Liver (tissue), 9 donors: ENCODE measurements around the gene CA6. TPM values are rescaled to one million over a fixed set of nuclear protein-coding genes. Genes with fewer than 3 reads are reported as not detected.

Experiments
- DNase-seq: peaks from one replicate; pipeline ENCODE4 v3.0.0-alpha.2; 2017; ENCODE audit warnings: low spot score
- H3K27ac ChIP-seq, 2 donors: one replicate each; pipeline ENCODE4 v1.7.0; 2013; ENCODE audit warnings: inconsistent platforms in 2 of 2, low read length in 2 of 2, control low read depth in 1 of 2, low read depth in 1 of 2, mild to moderate bottlenecking in 1 of 2
- H3K27me3 ChIP-seq, 4 donors: one replicate each; pipeline versions ENCODE4 v1.6.1 to v1.7.0; 2013; ENCODE audit warnings: low read length in 3 of 4, inconsistent platforms in 1 of 4, mild to moderate bottlenecking in 1 of 4, moderate library complexity in 1 of 4; ENCODE audit not compliant: control insufficient read depth in 4 of 4, insufficient read depth in 4 of 4
- H3K36me3 ChIP-seq, 4 donors: one replicate each; pipeline versions ENCODE4 v1.6.1 to v1.7.0; 2013; ENCODE audit warnings: low read length in 3 of 4, mild to moderate bottlenecking in 3 of 4, low read depth in 1 of 4, moderate library complexity in 1 of 4; ENCODE audit not compliant: control insufficient read depth in 4 of 4, insufficient read depth in 3 of 4
- H3K4me1 ChIP-seq, 4 donors: one replicate each; pipeline versions ENCODE4 v1.6.1 to v1.7.0; 2013; ENCODE audit warnings: low read length in 3 of 4, mild to moderate bottlenecking in 3 of 4, moderate library complexity in 1 of 4; ENCODE audit not compliant: control insufficient read depth in 4 of 4, insufficient read depth in 4 of 4
- H3K4me3 ChIP-seq, 3 donors: one replicate each; pipeline versions ENCODE4 v1.6.1 to v1.7.0; 2013; ENCODE audit warnings: low read length in 3 of 3, control low read depth in 1 of 3, low read depth in 1 of 3, mild to moderate bottlenecking in 1 of 3
- H3K9ac ChIP-seq, 2 donors: one replicate each; pipeline ENCODE4 v1.7.0; 2013; ENCODE audit warnings: low read length in 2 of 2, mild to moderate bottlenecking in 2 of 2, moderate library complexity in 2 of 2, control low read depth in 1 of 2, low read depth in 1 of 2
- H3K9me3 ChIP-seq, 4 donors: one replicate each; pipeline versions ENCODE4 v1.6.1 to v1.7.0; 2013; ENCODE audit warnings: low read length in 3 of 4; ENCODE audit not compliant: control insufficient read depth in 4 of 4
- ATF3 ChIP-seq: IDR thresholded peaks from 2 replicates; pipeline ENCODE4 v1.6.1; 2016; ENCODE audit warnings: antibody characterized with exemption
- CTCF ChIP-seq: fragments of 150-350 bp; IDR thresholded peaks from 2 replicates; pipeline ENCODE4 v1.5.1; 2017; ENCODE audit warnings: improper control_type of control experiment, low read depth, low read length; ENCODE audit not compliant: missing input control
- FOXA1 ChIP-seq: IDR thresholded peaks from 2 replicates; pipeline ENCODE4 v1.6.1; 2016; ENCODE audit warnings: antibody characterized with exemption
- GABPA ChIP-seq, 2 donors: IDR thresholded peaks in 1 of 2; conservative IDR thresholded peaks in 1 of 2; 2 replicates each; pipeline ENCODE4 v1.6.1; 2016; ENCODE audit warnings: antibody characterized with exemption in 2 of 2, mild to moderate bottlenecking in 1 of 2, moderate library complexity in 1 of 2
- HNF4A ChIP-seq, 2 donors: conservative IDR thresholded peaks; 2 replicates each; pipeline ENCODE4 v1.6.1; 2016; ENCODE audit warnings: antibody characterized with exemption in 2 of 2, mild to moderate bottlenecking in 2 of 2
- HNF4G ChIP-seq: IDR thresholded peaks from 2 replicates; pipeline ENCODE4 v1.6.1; 2016; ENCODE audit warnings: antibody characterized with exemption
- JUND ChIP-seq, 2 donors: IDR thresholded peaks; 2 replicates each; pipeline ENCODE4 v1.6.1; 2016; ENCODE audit warnings: antibody characterized with exemption in 2 of 2
- MAX ChIP-seq: IDR thresholded peaks from 2 replicates; pipeline ENCODE4 v1.6.1; 2016; ENCODE audit warnings: antibody characterized with exemption
- NR2F2 ChIP-seq: IDR thresholded peaks from 2 replicates; pipeline ENCODE4 v1.6.1; 2016; ENCODE audit warnings: antibody characterized with exemption
- RAD21 ChIP-seq, 2 donors: IDR thresholded peaks; 2 replicates each; pipeline ENCODE4 v1.6.1; 2016; ENCODE audit warnings: antibody characterized with exemption in 2 of 2, mild to moderate bottlenecking in 2 of 2
- REST ChIP-seq: IDR thresholded peaks from 2 replicates; pipeline ENCODE4 v1.6.1; 2016; ENCODE audit warnings: antibody characterized with exemption, mild to moderate bottlenecking
- RXRA ChIP-seq, 2 donors: IDR thresholded peaks; 2 replicates each; pipeline ENCODE4 v1.6.1; 2017 to 2018; ENCODE audit warnings: antibody characterized with exemption in 2 of 2, mild to moderate bottlenecking in 1 of 2
- SP1 ChIP-seq: IDR thresholded peaks from 2 replicates; pipeline ENCODE4 v1.6.1; 2018; ENCODE audit warnings: antibody characterized with exemption, mild to moderate bottlenecking
- TAF1 ChIP-seq: conservative IDR thresholded peaks from 2 replicates; pipeline ENCODE4 v1.6.1; 2016; ENCODE audit warnings: antibody characterized with exemption, mild to moderate bottlenecking
- YY1 ChIP-seq: IDR thresholded peaks from 2 replicates; pipeline ENCODE4 v1.6.1; 2016; ENCODE audit warnings: antibody characterized with exemption, mild to moderate bottlenecking
- ZBTB33 ChIP-seq: IDR thresholded peaks from 2 replicates; pipeline ENCODE4 v1.6.1; 2016; ENCODE audit warnings: antibody characterized with exemption
- WGBS: extraction: QIAGEN DNeasy Blood & Tissue Kit; methylation state at CpG from one replicate; pipeline ENCODE4 v1.1.7; 2013; 5-methylcytosine and 5-hydroxymethylcytosine counted together
- polyA plus RNA-seq, 2 donors: library from polyadenylated mRNA; stranded (reverse) in 1 of 2; unstranded in 1 of 2; fragments of 200-250 nt in 1 of 2; fragments of >200 nt in 1 of 2; fragmentation: Nextera tagmentation in 1 of 2; extraction: Ambion mirVana in 1 of 2; gene quantifications; one replicate each; pipeline versions ENCODE4 v1.2.1 to v1.2.3, GENCODE V29; 2013 to 2015
- total RNA-seq, 2 donors: library from RNA; depleted of rRNA; stranded (reverse); fragments of >200 nt; gene quantifications; one replicate each; pipeline ENCODE4 v1.2.3, GENCODE V29; 2014
- donor health status: healthy.
- donor health status: healthy.
- donor health status: healthy.
- donor health status: healthy.
- donor health status: healthy.

CA6 gene
- total and polyA plus RNA-seq, 4 donors = not detected

- Histone ChIP-seq H3K4me1 (no peaks in the 10 kb centered on the region), H3K27me3 (no peaks in the 10 kb centered on the region), H3K9me3 (no peaks in the 10 kb centered on the region), H3K9ac (no peak overlapping the region), H3K27ac (no peak overlapping the region), H3K4me3 (no peak overlapping the region), H3K36me3 (no peaks in the 10 kb centered on the region)
- DNase-seq = no peak
- TF ChIP-seq NR2F2 (peak; percentile 79), SP1 (no peak), HNF4G (no peak), ATF3 (no peak), YY1 (no peak), ZBTB33 (no peak), GABPA (IDR thresholded peaks at IDR 0.05 in 1 of 2, conservative IDR thresholded peaks at IDR 0.05 in 1 of 2) (peak in 1 of 2 donors; percentile 25)
- 68% methylated on average over 9 of the region's 9 CpGs for WGBS
Measured at GRCh38 chr1:8947127-8947691, 1.5 kb downstream of the CA6 start.

- Histone ChIP-seq H3K36me3 (no peaks in the 10 kb centered on the region), H3K9me3 (no peaks in the 10 kb centered on the region), H3K4me1 (no peaks in the 10 kb centered on the region), H3K27me3 (no peaks in the 10 kb centered on the region), H3K9ac (no peak overlapping the region), H3K27ac (no peak overlapping the region), H3K4me3 (no peak overlapping the region)
- TF ChIP-seq RXRA (IDR thresholded peaks at IDR 0.05) (no peak), JUND (IDR thresholded peaks at IDR 0.05) (no peak), HNF4A (conservative IDR thresholded peaks at IDR 0.05) (no peak), TAF1 (no peak), MAX (no peak), YY1 (no peak), RAD21 (IDR thresholded peaks at IDR 0.05) (no peak), CTCF (no peak), FOXA1 (no peak), REST (no peak), ZBTB33 (no peak), GABPA (IDR thresholded peaks at IDR 0.05 in 1 of 2, conservative IDR thresholded peaks at IDR 0.05 in 1 of 2) (no peak), SP1 (no peak)
- no peak for DNase-seq
- WGBS = 80% methylated on average over 3 of the region's 3 CpGs
Measured at GRCh38 chr1:8950309-8950708, 4.6 kb downstream of the CA6 start.
